Activated naive CD4-positive, alpha-beta T cell treated with anti-CD3 and anti-CD28 coated beads for 36 hours (primary cell): ENCODE results near the gene PLG. TPM values are rescaled to one million over a fixed set of nuclear protein-coding genes. Genes with fewer than 3 reads are reported as not detected.
"Not testable (repeated sequence)": the region's sequence is repeated elsewhere in the genome, so short reads cannot be mapped to it uniquely, and the experiment has no call there.

Experiments used
- CTCF ChIA-PET: fragments of 350-600 bp; sonication (Branson Sonifier 250); formaldehyde crosslinking; loops from one replicate; lab custom pipeline; 2021; ENCODE audit warnings: antibody characterized with exemption; lab: Charles Lee
- DNase-seq: peaks from one replicate; pipeline ENCODE4 v3.0.0-alpha.2; 2020
- H3K27ac Mint-ChIP-seq: one replicate; pipeline ENCODE4 v1.8.0; 2021; ENCODE audit warnings: mild to moderate bottlenecking, mixed read lengths
- H3K27me3 Mint-ChIP-seq: one replicate; pipeline ENCODE4 v1.8.0; 2021; ENCODE audit warnings: low read depth, mixed read lengths
- H3K36me3 Mint-ChIP-seq: one replicate; pipeline ENCODE4 v1.8.0; 2021; ENCODE audit warnings: low read depth, mixed read lengths
- H3K4me1 Mint-ChIP-seq: one replicate; pipeline ENCODE4 v1.8.0; 2021; ENCODE audit warnings: low read depth, mixed read lengths
- H3K4me3 Mint-ChIP-seq: one replicate; pipeline ENCODE4 v1.8.0; 2021; ENCODE audit warnings: mild to moderate bottlenecking, moderate library complexity, mixed read lengths
- H3K9me3 Mint-ChIP-seq: one replicate; pipeline ENCODE4 v1.8.0; 2021; ENCODE audit warnings: mixed read lengths
- intact Hi-C: fragments of 100-400 bp; cut with micrococcal nuclease; formaldehyde crosslinking; loops from one replicate; pipeline ENCODE4 v1.15.1; 2023
- total RNA-seq, 2 experiments: library from RNA; stranded (reverse); gene quantifications; one replicate each; pipeline ENCODE4 v1.2.3, GENCODE V29; 2021

PLG gene
- not detected for total RNA-seq

GRCh38 chr6:160701918-160702680 is at the start of gene PLG:
PLG (plus strand) TSS chr6:160702244; CDS start chr6:160702305, 61 bp downstream.
- H3K9me3 Mint-ChIP-seq, H3K4me1 Mint-ChIP-seq, intact Hi-C loops, H3K27ac Mint-ChIP-seq, H3K36me3 Mint-ChIP-seq, CTCF ChIA-PET, DNase-seq, H3K4me3 Mint-ChIP-seq: not testable (repeated sequence)
- peaks cover 22% of the 10 kb centered on the region for H3K27me3 Mint-ChIP-seq

GRCh38 chr6:160659562-160659961 is 42.5 kb upstream of the PLG start:
- H3K4me3 Mint-ChIP-seq: no peak overlapping the region
- H3K9me3 Mint-ChIP-seq: peaks cover 5% of the 10 kb centered on the region
- CTCF ChIA-PET: no interaction called here
- intact Hi-C loops: no loop called here
- no peaks in the 10 kb centered on the region for H3K4me1 Mint-ChIP-seq
- H3K27me3 Mint-ChIP-seq: peaks cover 12% of the 10 kb centered on the region
- no peak for DNase-seq
- H3K36me3 Mint-ChIP-seq: no peaks in the 10 kb centered on the region
- no peak overlapping the region for H3K27ac Mint-ChIP-seq

GRCh38 chr6:160661216-160661615 is 40.8 kb upstream of the PLG start:
- H3K4me1 Mint-ChIP-seq: no peaks in the 10 kb centered on the region
- no peak overlapping the region for H3K27ac Mint-ChIP-seq
- H3K4me3 Mint-ChIP-seq: no peak overlapping the region
- no peak for DNase-seq
- intact Hi-C loops: no loop called here
- no peaks in the 10 kb centered on the region for H3K36me3 Mint-ChIP-seq
- peaks cover 5% of the 10 kb centered on the region for H3K9me3 Mint-ChIP-seq
- CTCF ChIA-PET: interaction anchor here (0.6 kb wide), 1 partner anchor 536 kb away, joined by 3 read pairs; no protein-coding TSS in a partner anchor
- peaks cover 12% of the 10 kb centered on the region for H3K27me3 Mint-ChIP-seq

- Mint-ChIP-seq H3K9me3 (no peaks in the 10 kb centered on the region), H3K4me1 (no peaks in the 10 kb centered on the region), H3K27me3 (peaks cover 14% of the 10 kb centered on the region), H3K27ac (no peak overlapping the region), H3K36me3 (no peaks in the 10 kb centered on the region), H3K4me3 (no peak overlapping the region)
- DNase-seq: no peak
- CTCF ChIA-PET: no interaction called here
- intact Hi-C loops: no loop called here
Measured at GRCh38 chr6:160662429-160662828, 39.6 kb upstream of the PLG start.

GRCh38 chr6:160662842-160663241 is 39.2 kb upstream of the PLG start:
- Mint-ChIP-seq H3K27ac (no peak overlapping the region), H3K9me3 (no peaks in the 10 kb centered on the region), H3K4me3 (no peak overlapping the region), H3K4me1 (no peaks in the 10 kb centered on the region), H3K27me3 (peaks cover 14% of the 10 kb centered on the region), H3K36me3 (no peaks in the 10 kb centered on the region)
- CTCF ChIA-PET: no interaction called here
- DNase-seq: no peak
- intact Hi-C loops: no loop called here

- H3K36me3 Mint-ChIP-seq, H3K4me1 Mint-ChIP-seq, intact Hi-C loops, DNase-seq, H3K27ac Mint-ChIP-seq, CTCF ChIA-PET, H3K4me3 Mint-ChIP-seq, H3K9me3 Mint-ChIP-seq: not testable (repeated sequence)
- peaks cover 14% of the 10 kb centered on the region for H3K27me3 Mint-ChIP-seq
Measured at GRCh38 chr6:160664198-160664597, 37.8 kb upstream of the PLG start, which contains the start of gene LPA. LPA (minus strand) TSS chr6:160664275; CDS start chr6:160664214, 61 bp downstream.

GRCh38 chr6:160667639-160668481 is 34.2 kb upstream of the PLG start:
- intact Hi-C loops: loop anchor here (1.0 kb wide), 2 partner anchors 148 to 530 kb away; no protein-coding TSS in a partner anchor
- Mint-ChIP-seq H3K4me1 (no peaks in the 10 kb centered on the region), H3K4me3 (no peak overlapping the region), H3K36me3 (no peaks in the 10 kb centered on the region), H3K27ac (no peak overlapping the region), H3K9me3 (no peaks in the 10 kb centered on the region), H3K27me3 (peaks cover 2% of the 10 kb centered on the region)
- peak; percentile 70 for DNase-seq
- CTCF ChIA-PET: interaction anchor here (0.6 to 1.0 kb wide), 4 partner anchors 8 to 1612 kb away, joined by 3 to 4 read pairs (median 4); no protein-coding TSS in a partner anchor

- Mint-ChIP-seq H3K4me1 (no peaks in the 10 kb centered on the region), H3K4me3 (no peak overlapping the region), H3K36me3 (no peaks in the 10 kb centered on the region), H3K27me3 (peaks cover 2% of the 10 kb centered on the region), H3K27ac (no peak overlapping the region), H3K9me3 (no peaks in the 10 kb centered on the region)
- CTCF ChIA-PET: no interaction called here
- DNase-seq: no peak
- intact Hi-C loops: loop anchor here (1.0 kb wide), 2 partner anchors 148 to 530 kb away; no protein-coding TSS in a partner anchor
Measured at GRCh38 chr6:160668589-160668988, 33.5 kb upstream of the PLG start.

GRCh38 chr6:160676418-160676817 is 25.6 kb upstream of the PLG start:
- H3K27ac Mint-ChIP-seq, H3K4me3 Mint-ChIP-seq, H3K9me3 Mint-ChIP-seq, DNase-seq, H3K36me3 Mint-ChIP-seq, intact Hi-C loops, H3K4me1 Mint-ChIP-seq: not testable (repeated sequence)
- peaks cover 11% of the 10 kb centered on the region for H3K27me3 Mint-ChIP-seq
- CTCF ChIA-PET: interaction anchor here (0.7 kb wide), 1 partner anchor 9 kb away, joined by 4 read pairs; no protein-coding TSS in a partner anchor

- Mint-ChIP-seq H3K27me3 (peaks cover 11% of the 10 kb centered on the region), H3K9me3 (no peaks in the 10 kb centered on the region), H3K4me1 (no peaks in the 10 kb centered on the region), H3K4me3 (no peak overlapping the region), H3K27ac (no peak overlapping the region), H3K36me3 (no peaks in the 10 kb centered on the region)
- DNase-seq: no peak
- intact Hi-C loops: no loop called here
- CTCF ChIA-PET: no interaction called here
Measured at GRCh38 chr6:160678230-160678629, 23.8 kb upstream of the PLG start.

GRCh38 chr6:160678744-160679401 is 23.2 kb upstream of the PLG start:
- H3K4me3 Mint-ChIP-seq: no peak overlapping the region
- H3K36me3 Mint-ChIP-seq: no peaks in the 10 kb centered on the region
- H3K27ac Mint-ChIP-seq: no peak overlapping the region
- H3K9me3 Mint-ChIP-seq: no peaks in the 10 kb centered on the region
- intact Hi-C loops: no loop called here
- peaks cover 11% of the 10 kb centered on the region for H3K27me3 Mint-ChIP-seq
- no peak for DNase-seq
- no peaks in the 10 kb centered on the region for H3K4me1 Mint-ChIP-seq
- CTCF ChIA-PET: no interaction called here

- H3K27ac Mint-ChIP-seq: no peak overlapping the region
- intact Hi-C loops: no loop called here
- no peaks in the 10 kb centered on the region for H3K4me1 Mint-ChIP-seq
- peaks cover 11% of the 10 kb centered on the region for H3K27me3 Mint-ChIP-seq
- H3K9me3 Mint-ChIP-seq: no peaks in the 10 kb centered on the region
- peak; percentile 8 for DNase-seq
- CTCF ChIA-PET: no interaction called here
- H3K36me3 Mint-ChIP-seq: no peaks in the 10 kb centered on the region
- H3K4me3 Mint-ChIP-seq: no peak overlapping the region
Measured at GRCh38 chr6:160679402-160679769, 22.7 kb upstream of the PLG start.
